Jurkat, Clone E6-1 (cell line): ENCODE data around the gene EAPP.
"Not testable (repeated sequence)": the region's sequence is repeated elsewhere in the genome, so short reads cannot be mapped to it uniquely, and the experiment has no call there.

Experiments
- DNase-seq: peaks from one replicate; pipeline ENCODE4 v3.0.0-alpha.2; 2011; ENCODE audit warnings: low read depth, low spot score
- H3K4me3 ChIP-seq: 2 replicates; pipeline ENCODE4 v1.5.1; 2011; ENCODE audit warnings: mild to moderate bottlenecking, low read length, control low read depth, moderate library complexity

Gene EAPP

DNA sequence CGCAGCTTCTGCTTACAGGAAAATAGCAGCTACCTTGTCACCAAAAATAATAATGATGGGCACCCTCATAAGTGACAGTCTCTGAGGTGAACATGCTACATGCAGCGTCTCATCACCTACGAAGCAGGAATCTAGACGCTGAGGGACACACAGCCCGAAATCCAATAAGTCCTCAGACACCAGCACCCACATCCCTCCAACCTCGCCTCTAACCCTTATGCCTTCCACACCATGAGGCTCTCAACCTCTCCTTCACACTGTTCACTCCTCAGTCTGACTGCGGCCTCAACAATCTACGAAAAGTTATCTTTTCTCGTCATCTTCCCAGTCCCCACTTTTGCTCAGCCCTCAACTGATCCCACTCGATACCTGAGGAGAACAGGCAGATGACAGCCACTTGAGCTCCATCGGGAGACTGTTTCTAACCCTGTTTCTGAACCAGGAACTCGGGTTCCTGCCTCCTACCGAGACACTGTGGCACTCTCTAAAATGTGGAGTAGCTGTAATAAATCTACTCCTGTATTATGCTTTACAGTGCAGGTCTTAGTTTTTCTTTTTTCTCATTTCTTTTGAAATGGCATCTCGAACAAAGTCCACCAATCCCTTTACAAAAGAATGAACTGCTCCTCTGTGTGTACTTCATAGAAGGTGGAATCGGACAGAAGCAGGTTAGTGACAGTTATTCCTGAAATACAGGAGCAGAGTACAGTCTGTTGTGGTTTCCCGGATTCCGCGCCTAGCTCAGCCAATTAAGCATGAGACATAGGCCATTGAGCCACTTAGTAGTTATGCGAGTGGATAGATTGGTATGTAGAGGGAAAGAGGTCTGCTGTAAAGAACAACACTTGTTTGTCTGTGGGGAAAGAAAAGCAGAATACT is 919 bp upstream of the EAPP start:
- DNase-seq: not testable (repeated sequence)
- peak overlapping the region; percentile 93 for H3K4me3 ChIP-seq

DNA sequence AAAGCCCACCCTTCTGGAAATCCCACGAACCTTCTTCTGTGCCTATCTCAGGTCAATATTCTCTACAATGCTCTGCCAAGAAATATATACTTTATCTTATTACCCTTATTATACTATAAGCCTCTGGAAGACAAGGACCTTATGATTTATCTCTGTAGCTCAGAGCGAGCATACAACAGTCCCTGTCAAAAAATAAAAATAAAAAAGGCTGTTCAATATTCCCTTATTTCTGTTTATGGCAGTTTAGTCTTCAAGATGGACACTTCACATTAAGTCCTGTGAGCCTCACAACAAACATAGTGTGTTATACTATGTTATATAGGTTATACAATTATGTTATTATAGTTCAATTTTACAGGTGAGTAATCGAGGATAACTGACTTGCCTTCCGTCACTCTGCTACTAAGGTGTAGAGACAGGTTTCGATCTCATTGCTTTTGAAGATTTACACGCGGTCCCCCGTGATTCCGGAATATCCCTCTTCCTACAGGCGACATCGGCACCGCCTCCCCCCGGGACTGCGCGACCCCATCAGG is 562 bp downstream of the EAPP start:
- peak overlapping the region; percentile 93 for H3K4me3 ChIP-seq
- DNase-seq: no peak

DNA sequence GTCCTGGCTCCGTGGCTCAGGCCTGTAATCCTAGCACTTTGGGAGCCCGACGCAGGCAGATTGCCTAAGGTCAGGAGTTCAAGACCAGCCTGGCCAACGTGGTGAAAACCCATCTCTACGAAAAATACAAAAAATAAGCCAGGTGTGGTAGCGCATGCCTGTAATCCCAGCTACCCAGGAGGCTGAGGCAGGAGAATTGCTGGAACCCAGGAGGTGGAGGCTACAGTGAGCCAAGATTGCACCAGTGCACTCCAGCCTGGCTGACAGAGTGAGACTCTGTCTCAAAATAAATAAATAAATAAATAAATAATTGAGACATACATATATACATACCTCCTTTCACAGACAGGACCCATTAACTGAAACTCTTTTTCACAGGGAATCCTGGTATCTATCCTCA is 1.4 kb downstream of the EAPP start:
- not testable (repeated sequence) for H3K4me3 ChIP-seq, DNase-seq

DNA sequence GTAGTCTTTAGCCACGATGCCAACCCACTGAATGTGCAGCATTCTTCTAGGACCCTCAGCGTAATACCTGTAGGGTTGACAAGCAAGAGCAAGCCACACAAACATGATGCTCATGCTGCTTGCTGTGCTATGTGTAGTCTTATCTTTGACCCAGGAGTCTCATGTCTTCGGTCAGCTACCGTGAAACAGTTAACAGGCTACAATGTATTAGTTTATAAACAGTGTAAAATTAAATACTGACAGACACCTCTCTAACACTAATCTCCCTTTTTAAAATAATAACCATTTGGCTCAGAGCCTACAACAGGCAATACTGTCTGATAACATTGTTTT is 1.9 kb downstream of the EAPP start:
- H3K4me3 ChIP-seq: no peak overlapping the region

DNA sequence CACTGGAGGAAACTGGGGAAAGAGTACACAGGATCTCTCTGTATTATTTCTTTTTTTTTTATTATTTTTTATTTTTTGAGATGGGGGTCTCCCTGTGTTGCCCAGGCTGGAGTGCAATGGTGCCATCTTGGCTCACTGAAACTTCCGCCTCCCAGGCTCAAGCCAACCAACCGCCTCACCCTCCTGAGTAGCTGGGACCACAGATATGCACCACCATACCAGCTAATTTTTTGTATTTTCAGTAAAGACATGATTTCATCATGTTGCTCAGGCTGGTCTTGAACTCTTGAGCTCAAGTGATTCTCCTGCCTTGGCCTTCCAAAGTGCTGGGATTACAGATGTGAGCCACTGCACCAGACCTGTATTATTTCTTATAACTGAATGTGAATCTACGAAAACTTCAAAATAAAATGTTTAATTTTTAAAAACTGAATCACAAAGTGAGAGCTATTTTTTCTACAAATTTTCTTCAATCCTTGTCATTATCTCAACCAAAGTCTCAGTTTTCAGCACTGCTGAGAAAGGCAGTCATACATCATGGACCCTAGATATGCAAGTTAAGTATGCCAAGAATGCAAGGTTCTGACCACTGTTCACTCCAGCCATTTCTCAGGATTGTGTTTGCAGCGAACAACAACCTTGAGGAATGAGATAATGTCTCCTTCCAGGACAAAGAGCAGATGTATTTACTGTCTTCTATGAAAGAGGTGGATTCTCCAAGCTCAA is 2.4 kb downstream of the EAPP start:
- no peak overlapping the region for H3K4me3 ChIP-seq
- DNase-seq: no peak

More for the DNA sequence above, 1.9 kb downstream of the EAPP start:
- DNase-seq: no peak

DNA sequence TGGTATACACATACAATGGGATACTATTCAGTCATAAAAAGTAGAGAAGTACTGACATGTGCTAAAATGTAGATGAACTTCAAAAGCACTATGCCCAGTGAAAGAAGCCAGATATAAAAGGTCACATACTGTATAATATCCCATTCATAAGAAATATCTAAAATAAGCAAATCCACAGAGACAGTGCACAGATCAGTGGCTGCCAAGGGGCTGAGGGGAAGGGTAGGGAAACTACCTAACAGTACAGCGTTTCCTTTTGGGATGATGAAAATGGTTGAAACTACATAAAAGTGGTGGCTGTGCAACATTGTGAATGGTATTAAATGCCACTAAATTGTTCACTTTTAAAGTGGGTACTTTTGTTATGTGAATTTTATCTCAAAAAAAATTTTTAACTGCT is 11.9 kb downstream of the EAPP start:
- no peak overlapping the region for H3K4me3 ChIP-seq
- DNase-seq: no peak

DNA sequence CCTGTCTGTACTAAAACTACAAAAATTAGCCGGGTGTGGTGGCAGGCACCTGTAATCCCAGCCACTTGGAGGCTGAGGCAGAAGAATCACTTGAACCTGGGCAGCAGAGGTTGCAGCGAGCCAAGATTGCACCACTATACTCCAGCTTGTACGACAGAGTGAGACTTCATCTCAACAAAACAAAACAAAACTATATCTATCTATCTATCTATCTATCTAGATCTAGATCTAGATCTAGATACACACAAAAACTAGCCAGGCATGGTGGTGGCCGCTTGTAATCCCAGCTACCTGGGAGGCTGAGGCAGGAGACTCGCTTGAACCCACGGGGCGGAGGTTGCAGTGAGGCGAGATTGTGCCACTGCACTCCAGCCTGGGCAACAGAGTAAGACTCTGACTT is 15.3 kb downstream of the EAPP start:
- not testable (repeated sequence) for H3K4me3 ChIP-seq, DNase-seq

DNA sequence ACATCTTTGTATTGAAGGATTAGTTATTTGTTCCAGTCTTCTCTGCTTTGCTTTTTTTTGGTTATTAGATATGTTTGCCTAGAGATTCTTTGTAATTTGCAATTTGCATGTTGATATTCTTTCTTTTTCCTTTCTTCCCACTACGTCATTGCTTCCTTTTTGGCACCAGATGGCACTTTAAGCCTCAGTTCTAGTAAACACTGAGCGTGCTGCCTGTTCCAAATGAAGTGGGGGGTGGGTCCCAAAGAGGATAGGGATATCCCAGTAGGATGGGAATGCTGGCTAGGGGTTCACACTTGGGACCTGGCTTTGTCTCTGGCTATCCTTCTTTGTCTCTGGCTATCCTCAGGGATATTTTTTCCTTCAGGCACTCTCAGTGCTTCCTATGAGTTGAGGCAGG is 17.0 kb downstream of the EAPP start:
- H3K4me3 ChIP-seq: no peak overlapping the region
- no peak for DNase-seq

DNA sequence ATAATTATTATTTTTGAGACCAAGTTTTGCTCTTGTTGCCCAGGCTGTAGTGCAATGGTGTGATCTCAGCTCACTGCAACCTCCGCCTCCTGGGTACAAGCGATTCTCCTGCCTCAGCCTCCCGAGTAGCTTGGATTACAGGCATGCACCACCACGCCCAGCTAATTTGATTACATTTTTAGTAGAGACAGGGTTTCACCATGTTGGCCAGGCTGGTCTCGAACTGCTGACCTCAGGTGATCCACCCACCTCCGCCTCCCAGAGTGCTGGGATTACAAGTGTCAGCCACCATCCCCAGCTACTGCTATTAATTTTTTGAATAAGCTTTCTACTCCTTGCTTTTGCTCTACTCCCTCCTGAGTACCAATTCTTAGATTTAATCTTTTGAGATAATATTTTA is 18.4 kb downstream of the EAPP start:
- not testable (repeated sequence) for DNase-seq, H3K4me3 ChIP-seq

DNA sequence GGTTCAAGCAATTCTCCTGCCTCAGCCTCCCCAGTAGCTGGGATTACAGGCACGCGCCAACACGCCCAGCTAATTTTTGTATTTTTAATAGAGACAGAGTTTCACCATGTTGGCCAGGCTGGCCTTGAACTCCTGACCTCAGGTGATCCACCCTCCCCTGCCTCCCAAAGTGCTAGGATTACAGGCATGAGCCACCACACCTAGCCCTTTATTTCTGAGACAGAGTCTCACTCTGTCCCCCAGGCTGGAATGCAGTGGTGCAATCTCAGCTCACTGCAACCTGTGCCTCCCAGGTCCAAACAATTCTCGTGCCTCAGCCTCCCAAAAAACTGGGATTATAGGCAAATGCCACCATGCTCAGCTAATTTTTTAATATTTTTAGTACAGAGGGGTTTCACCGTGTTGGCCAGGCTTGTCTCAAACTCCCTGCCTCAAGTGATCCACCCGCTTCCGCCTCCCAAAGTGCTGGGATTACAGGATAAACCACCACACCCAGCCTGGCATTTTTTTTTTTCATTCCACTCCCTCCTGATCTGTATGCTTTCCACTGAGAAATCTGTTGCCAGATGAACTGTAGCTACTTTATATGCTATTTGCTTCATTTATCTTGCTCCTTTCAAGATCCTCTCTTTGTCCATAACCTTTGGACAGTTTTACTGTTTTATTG is 19.1 kb downstream of the EAPP start:
- not testable (repeated sequence) for H3K4me3 ChIP-seq, DNase-seq

DNA sequence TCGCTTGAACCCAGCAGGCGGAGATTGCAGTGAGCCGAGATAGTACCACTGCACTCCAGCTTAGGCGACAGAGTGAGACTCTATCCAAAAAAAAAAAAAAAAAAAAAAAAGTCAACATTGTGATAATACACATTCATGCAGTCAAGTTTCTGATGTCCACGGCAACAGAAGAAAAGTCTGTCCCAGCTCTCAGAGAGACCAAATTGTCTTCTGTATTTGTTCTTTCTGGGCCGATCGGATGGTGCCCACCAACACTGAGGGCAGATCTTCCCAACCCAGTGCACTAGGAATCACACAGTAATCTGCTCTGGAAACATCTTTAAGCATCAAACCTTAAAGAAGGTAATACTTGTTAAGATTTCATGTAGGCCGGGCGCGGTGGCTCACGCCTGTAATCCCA is 31.6 kb downstream of the EAPP start:
- no peak overlapping the region for H3K4me3 ChIP-seq
- DNase-seq: no peak

DNA sequence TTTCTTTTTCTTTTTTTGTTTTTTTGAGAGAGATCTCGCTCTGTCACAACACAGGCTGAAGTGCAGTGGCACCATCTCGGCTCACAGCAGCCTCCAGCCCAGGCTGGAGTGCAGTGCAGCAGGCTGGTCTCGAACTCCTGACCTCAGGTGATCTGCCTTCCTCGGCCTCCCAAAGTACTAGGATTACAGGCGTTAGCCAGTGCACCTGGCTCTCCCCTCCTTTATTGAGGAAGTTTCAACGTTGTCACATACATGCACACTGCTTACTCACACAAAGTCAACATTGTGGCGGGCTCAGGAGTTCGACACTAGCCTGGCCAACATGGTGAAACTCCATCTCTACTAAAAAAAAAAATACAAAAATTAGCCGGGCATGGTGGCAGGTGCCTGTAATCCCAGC is 32.0 kb downstream of the EAPP start:
- no peak for DNase-seq
- H3K4me3 ChIP-seq: no peak overlapping the region

DNA sequence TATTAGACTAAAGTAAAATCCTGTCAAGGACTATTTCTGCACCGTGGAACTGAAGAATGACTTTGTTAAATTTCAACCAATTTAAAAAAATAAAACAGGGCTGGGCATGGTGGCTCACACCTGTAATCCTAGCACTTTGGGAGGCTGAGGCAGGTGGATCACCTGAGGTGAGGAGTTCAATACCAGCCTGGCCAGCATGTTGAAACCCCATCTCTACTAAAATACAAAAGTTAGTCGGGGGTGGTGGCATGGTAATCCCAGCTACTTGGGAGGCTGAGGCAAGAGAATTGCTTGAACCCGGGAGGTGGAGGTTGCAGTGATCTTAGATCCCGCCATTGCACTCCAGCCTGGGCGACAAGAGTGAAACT is 34.4 kb downstream of the EAPP start:
- not testable (repeated sequence) for H3K4me3 ChIP-seq, DNase-seq

DNA sequence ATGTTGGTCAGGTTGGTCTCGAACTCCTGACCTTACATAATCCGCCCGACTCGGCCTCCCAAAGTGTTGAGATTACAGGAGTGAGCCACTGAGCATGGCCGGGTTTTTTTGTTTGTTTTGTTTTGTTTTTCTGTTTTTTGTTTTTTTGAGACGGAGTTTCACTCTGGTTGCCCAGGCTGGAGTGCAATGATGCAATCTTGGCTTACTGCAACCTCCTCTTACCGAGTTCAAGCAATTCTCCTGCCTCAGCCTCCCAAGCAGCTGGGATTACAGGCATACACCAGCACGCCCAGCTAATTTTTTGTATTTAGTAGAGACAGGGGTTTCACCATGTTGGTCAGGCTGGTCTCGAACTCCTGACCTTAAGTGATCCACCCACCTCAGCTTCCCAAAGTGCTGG is 35.5 kb downstream of the EAPP start:
- not testable (repeated sequence) for H3K4me3 ChIP-seq, DNase-seq

DNA sequence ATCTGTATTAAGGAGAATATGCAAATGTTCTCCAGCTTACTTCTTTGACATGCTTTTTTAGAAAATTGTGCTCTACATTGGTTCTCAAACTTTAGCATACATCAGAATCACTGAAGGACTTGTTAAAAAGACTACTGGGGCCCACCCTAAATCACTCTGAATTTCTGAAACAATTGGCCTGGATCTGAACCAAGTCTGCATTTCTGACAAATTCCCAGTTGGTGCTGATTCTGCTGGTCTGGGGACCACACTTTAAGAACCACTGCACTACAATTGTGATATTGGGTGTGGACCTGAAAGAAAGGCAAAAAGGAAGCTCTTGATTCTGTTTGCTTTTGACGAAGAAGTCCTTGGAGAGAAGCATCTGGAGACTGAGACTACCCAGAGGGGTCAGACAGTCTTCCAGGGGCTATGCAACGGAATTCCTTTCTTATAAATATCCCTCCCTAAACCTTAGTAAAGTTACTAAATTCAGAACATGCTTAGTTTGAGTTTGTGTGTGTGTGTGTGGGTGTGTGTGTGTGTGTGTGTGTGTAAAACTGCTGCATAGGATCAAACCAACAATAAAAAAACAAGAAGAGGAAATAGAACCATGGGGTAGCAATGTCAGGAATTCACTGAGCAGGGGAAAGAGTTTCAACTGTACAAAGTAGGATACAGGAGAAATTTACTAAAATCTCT is 36.8 kb downstream of the EAPP start:
- no peak overlapping the region for H3K4me3 ChIP-seq
- DNase-seq: no peak

DNA sequence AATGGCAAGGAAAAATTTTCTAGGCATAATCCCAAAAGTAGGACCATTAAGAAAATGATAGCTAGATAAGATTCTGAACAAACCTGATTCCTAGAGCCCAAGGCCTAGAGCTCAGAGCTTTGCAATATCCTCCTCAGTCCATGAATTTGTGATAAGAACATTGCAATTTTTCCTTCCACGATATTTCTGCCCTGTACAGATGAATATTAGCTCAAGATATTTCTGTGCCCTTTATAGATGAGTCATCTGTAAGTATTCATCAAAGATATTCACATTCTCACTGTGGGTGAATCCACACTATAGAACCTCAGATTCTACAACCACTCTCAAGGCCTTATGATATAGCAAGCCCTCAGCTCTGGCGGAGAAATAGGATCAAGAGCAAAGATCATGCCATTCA is 37.5 kb downstream of the EAPP start:
- no peak for DNase-seq
- H3K4me3 ChIP-seq: no peak overlapping the region

DNA sequence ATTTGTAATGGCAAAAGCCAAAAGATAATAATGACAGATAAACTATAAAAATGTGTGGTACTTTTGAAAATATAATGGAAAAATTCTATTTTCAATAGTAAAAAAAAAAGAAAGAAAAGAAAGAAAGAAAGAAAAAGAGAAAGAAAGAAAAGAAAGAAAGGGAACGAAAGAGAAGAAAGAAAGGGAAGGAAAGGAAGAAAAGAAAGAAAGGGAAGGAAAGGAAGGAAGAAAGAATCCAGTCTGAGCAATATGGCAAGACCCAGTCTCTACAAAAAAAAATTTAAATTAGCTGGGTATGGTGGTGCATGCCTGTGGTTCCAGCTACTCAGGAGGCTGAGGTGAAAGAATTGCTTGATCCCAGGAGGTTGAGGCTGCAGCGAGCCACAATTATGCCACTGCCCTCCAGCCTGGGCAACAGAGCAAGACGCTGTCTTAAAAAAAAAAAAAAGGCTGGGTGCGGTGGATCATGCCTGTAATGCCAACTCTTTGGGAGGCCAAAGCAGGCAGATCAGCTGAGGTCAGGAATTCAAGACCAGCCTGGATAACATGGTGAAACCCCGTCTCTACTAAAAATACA is 38.4 kb downstream of the EAPP start:
- DNase-seq: no peak

DNA sequence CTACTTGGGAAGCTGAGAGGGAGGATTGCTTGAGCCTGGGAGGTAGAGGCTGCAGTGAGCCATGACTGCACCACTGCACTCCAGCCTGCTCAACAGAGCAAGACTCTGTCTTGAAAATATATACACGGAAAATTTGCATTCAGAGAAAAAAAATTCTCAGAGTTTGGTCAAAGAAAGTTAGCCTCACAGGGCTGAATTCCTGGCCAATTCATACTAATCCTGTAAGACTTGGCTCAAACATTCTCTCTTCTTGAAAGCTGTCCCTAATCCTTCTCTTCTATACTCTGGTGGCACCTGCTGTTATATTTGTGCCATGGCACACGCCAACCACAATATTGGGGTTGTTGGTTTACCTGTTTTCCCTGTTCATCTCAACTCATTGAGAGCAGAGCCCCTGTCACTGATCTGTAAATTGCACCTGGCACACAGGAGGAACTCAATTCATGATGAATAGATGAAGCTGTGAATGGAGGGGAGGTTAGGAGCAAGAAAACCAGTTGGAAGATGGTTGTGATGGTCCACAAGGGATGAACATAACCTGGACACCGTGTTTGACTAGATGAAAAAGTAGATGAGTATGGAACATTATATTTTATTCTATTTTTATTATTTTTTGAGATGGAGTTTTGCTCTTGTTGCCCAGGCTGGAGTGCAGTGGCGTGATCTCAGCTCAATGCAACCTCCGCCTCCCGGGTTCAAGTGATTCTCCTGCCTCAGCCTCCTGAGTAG is 40.7 kb downstream of the EAPP start:
- no peak overlapping the region for H3K4me3 ChIP-seq
- peak; percentile 14 for DNase-seq

More for the DNA sequence above, 38.4 kb downstream of the EAPP start:
- no peak overlapping the region for H3K4me3 ChIP-seq
